HG02759 (cell line): ENCODE measurements around the gene ARHGAP22.

Source experiments
- ATAC-seq: cut with Tn5 transposase; IDR thresholded peaks from one replicate; pipeline ENCODE4 v1.9.1; 2021; ENCODE audit warnings: mild to moderate bottlenecking, moderate library complexity; ENCODE audit not compliant: unreplicated experiment

Gene ARHGAP22

GRCh38 chr10:48608279-48608681 lies 3.4 kb upstream of the ARHGAP22 start:
- peak; percentile 78 for ATAC-seq

GRCh38 chr10:48607356-48608278 lies 2.7 kb upstream of the ARHGAP22 start:
- no peak for ATAC-seq

GRCh38 chr10:48606530-48607355 lies 1.9 kb upstream of the ARHGAP22 start:
- ATAC-seq: no peak

- ATAC-seq: no peak
These were observed 1.1 kb upstream of the ARHGAP22 start for GRCh38 chr10:48605786-48606529.

- ATAC-seq: peak; percentile 4
These were observed 558 bp downstream of the ARHGAP22 start for GRCh38 chr10:48604039-48604990.

GRCh38 chr10:48603421-48604038 lies 1.3 kb downstream of the ARHGAP22 start:
- no peak for ATAC-seq

GRCh38 chr10:48602401-48603135 lies 2.3 kb downstream of the ARHGAP22 start:
- ATAC-seq: no peak

GRCh38 chr10:48601789-48602188 lies 3.1 kb downstream of the ARHGAP22 start:
- no peak for ATAC-seq

GRCh38 chr10:48600645-48601505 lies 4.0 kb downstream of the ARHGAP22 start:
- ATAC-seq: no peak

GRCh38 chr10:48599830-48600134 lies 5.1 kb downstream of the ARHGAP22 start:
- no peak for ATAC-seq

- no peak for ATAC-seq
These were observed 5.7 kb downstream of the ARHGAP22 start for GRCh38 chr10:48598936-48599829.

- no peak for ATAC-seq
These were observed 6.5 kb downstream of the ARHGAP22 start for GRCh38 chr10:48598243-48598935.

GRCh38 chr10:48595539-48595932 lies 9.3 kb downstream of the ARHGAP22 start:
- ATAC-seq: no peak

GRCh38 chr10:48594803-48595538 lies 9.9 kb downstream of the ARHGAP22 start:
- ATAC-seq: no peak

- ATAC-seq: no peak
These were observed 10.5 kb downstream of the ARHGAP22 start for GRCh38 chr10:48594371-48594770.

- ATAC-seq: no peak
These were observed 12.5 kb downstream of the ARHGAP22 start for GRCh38 chr10:48592346-48592745.
